ENCODE measurements around the gene OLFML1.

DNA sequence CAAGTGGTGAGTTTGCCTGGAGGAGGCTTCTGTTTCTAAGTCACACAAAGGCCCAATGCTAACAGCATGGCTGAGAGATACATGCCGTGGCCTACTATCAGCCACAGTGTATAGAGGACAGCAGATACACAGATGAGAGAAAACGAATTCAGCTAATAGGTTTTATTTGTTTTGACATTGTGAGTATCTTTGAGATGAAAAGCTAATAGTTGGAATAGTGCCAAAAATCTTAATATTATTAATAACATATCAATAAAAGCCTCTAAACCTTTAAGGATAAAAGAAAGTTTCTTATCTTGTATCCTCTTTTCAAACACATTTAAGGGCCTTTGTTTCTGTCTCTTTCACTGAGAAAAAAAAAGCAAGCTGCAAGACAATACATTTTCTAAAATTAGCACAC lies 30.5 kb upstream of the OLFML1 start:
- TF ChIP-seq POLR2A (IDR thresholded peaks at IDR 0.05): no peak
- TF ChIP-seq, protein P1, sequence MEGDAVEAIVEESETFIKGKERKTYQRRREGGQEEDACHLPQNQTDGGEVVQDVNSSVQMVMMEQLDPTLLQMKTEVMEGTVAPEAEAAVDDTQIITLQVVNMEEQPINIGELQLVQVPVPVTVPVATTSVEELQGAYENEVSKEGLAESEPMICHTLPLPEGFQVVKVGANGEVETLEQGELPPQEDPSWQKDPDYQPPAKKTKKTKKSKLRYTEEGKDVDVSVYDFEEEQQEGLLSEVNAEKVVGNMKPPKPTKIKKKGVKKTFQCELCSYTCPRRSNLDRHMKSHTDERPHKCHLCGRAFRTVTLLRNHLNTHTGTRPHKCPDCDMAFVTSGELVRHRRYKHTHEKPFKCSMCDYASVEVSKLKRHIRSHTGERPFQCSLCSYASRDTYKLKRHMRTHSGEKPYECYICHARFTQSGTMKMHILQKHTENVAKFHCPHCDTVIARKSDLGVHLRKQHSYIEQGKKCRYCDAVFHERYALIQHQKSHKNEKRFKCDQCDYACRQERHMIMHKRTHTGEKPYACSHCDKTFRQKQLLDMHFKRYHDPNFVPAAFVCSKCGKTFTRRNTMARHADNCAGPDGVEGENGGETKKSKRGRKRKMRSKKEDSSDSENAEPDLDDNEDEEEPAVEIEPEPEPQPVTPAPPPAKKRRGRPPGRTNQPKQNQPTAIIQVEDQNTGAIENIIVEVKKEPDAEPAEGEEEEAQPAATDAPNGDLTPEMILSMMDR (IDR thresholded peaks at IDR 0.05): no peak
- TF ChIP-seq POLR2AphosphoS5 (IDR thresholded peaks at IDR 0.05; ENCODE audit: insufficient read depth in 1 of 2, low read depth in 1 of 2): no peak
